GM10266 (cell line): Measurements from ENCODE around the gene SLC39A1.

ENCODE experiments used
- DNase-seq: peaks from one replicate; pipeline ENCODE4 v3.0.0; 2012; ENCODE audit errors: extremely low spot score
- TF ChIP-seq, protein P1 (sequence below): IDR thresholded peaks from 2 replicates; pipeline ENCODE4 v1.5.1; 2012; ENCODE audit warnings: mild to moderate bottlenecking, low read depth; ENCODE audit not compliant: control insufficient read depth, insufficient read depth; ENCODE audit errors: missing control alignments

SLC39A1 gene

GRCh38 chr1:153940756-153941155 lies 22.6 kb downstream of the SLC39A1 start:
- DNase-seq, result no peak
- TF ChIP-seq, protein P1, sequence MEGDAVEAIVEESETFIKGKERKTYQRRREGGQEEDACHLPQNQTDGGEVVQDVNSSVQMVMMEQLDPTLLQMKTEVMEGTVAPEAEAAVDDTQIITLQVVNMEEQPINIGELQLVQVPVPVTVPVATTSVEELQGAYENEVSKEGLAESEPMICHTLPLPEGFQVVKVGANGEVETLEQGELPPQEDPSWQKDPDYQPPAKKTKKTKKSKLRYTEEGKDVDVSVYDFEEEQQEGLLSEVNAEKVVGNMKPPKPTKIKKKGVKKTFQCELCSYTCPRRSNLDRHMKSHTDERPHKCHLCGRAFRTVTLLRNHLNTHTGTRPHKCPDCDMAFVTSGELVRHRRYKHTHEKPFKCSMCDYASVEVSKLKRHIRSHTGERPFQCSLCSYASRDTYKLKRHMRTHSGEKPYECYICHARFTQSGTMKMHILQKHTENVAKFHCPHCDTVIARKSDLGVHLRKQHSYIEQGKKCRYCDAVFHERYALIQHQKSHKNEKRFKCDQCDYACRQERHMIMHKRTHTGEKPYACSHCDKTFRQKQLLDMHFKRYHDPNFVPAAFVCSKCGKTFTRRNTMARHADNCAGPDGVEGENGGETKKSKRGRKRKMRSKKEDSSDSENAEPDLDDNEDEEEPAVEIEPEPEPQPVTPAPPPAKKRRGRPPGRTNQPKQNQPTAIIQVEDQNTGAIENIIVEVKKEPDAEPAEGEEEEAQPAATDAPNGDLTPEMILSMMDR, result no peak

- no peak for DNase-seq
- TF ChIP-seq, protein P1, result no peak
Observed at GRCh38 chr1:153939476-153939875, 23.9 kb downstream of the SLC39A1 start.

GRCh38 chr1:153938996-153939395 lies 24.3 kb downstream of the SLC39A1 start:
- no peak for DNase-seq
- TF ChIP-seq, protein P1, result no peak

DNA sequence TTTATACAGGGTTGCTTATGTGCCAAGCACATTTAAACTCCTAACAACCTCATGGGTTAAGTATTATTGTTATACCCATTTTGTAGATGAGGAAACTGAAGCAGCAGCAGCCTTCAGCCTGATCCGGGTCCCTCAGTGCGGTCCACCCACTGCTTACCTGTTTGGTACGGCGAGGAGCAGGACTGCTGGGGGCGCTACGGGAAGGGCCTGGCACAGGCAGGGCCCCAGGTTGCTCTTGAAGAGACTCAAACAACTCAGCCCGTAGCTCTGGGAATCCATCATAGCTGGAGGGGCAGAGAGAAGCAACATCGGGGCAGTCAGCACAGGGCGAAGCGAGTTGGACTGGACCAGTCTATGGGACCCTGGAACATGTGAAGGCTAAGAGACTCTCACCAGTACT lies 26.0 kb downstream of the SLC39A1 start:
- TF ChIP-seq, protein P1, result no peak
- DNase-seq, result no peak

DNA sequence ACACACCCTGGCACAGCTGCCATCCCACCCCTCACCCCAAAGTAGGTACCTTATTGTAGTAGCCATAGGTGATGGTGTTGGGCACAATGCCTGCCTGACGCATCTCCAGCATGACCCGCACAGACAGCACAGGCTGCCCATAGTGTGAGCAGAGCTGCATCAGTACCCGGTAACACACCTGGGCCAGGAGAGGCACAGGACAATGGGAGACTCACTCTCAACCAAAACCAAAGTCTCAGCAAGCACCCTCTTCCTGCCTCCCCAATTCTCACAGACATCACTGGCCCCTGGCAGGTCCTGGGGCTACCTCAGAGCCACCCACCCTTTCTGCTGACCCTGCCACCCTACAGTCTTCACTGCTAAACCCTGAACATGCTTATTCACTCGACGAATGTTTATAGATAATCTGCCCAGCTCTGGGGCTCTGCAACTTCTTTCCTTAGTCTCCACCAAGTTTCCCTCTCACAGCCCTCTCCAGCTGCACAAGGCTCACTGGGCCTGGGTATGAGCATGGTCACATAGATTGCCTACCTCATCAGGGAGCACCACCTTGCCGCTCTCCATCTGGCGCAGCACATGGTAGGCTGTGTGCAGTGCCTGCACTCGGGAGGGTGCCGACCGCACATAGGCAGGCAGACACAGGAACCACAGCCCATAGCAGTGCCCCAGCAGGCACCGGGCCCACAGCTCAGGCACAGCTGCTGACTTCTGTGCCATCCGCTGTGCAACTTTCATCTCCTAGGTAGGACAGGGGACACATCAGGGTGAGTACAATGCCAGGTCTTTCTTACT lies 27.1 kb downstream of the SLC39A1 start:
- TF ChIP-seq, protein P1, result no peak

GRCh38 chr1:153934746-153935145 lies 28.6 kb downstream of the SLC39A1 start:
- no peak for DNase-seq
- TF ChIP-seq, protein P1, result no peak

More for the DNA sequence above, 27.1 kb downstream of the SLC39A1 start:
- DNase-seq, result no peak

- TF ChIP-seq, protein P1, result no peak
- DNase-seq, result no peak
Observed at GRCh38 chr1:153933955-153934354, 29.4 kb downstream of the SLC39A1 start.
